Muscle layer of colon (tissue), 2 donors: ENCODE results near the gene DOCK3.
"Not testable (repeated sequence)": the region's sequence is repeated elsewhere in the genome, so short reads cannot be mapped to it uniquely, and the experiment has no call there.

ENCODE experiments used
- H3K27ac ChIP-seq: one replicate; pipeline ENCODE4 v1.7.0; 2013; ENCODE audit warnings: low read depth, mild to moderate bottlenecking, low read length, moderate library complexity
- H3K27me3 ChIP-seq, 2 donors: one replicate each; pipeline ENCODE4 v1.7.0; 2013; ENCODE audit warnings: low read length in 2 of 2, mild to moderate bottlenecking in 2 of 2; ENCODE audit not compliant: insufficient read depth in 2 of 2, control insufficient read depth in 1 of 2
- H3K36me3 ChIP-seq: one replicate; pipeline ENCODE4 v1.7.0; 2013; ENCODE audit warnings: mild to moderate bottlenecking, low read length; ENCODE audit not compliant: insufficient read depth
- H3K4me1 ChIP-seq: one replicate; pipeline ENCODE4 v1.7.0; 2013; ENCODE audit warnings: mild to moderate bottlenecking, low read length; ENCODE audit not compliant: insufficient read depth
- H3K4me3 ChIP-seq, 2 donors: one replicate each; pipeline ENCODE4 v1.7.0; 2013; ENCODE audit warnings: low read length in 2 of 2, low read depth in 1 of 2, mild to moderate bottlenecking in 1 of 2, moderate library complexity in 1 of 2
- H3K9ac ChIP-seq: one replicate; pipeline ENCODE4 v1.7.0; 2013; ENCODE audit warnings: low read length
- H3K9me3 ChIP-seq: one replicate; pipeline ENCODE4 v1.7.0; 2013; ENCODE audit warnings: mild to moderate bottlenecking, low read length
- donor health status: abdominal sarcoma.
- donor health status: Adenocarcinoma of cecum.

The DOCK3 gene

GRCh38 chr3:51361746-51362145 lies 687.0 kb downstream of the DOCK3 start:
- no peaks in the 10 kb centered on the region for H3K36me3 ChIP-seq

GRCh38 chr3:51362476-51362875 lies 687.7 kb downstream of the DOCK3 start:
- Histone ChIP-seq H3K27ac (no peak overlapping the region), H3K36me3 (no peaks in the 10 kb centered on the region), H3K4me3 (no peak overlapping the region), H3K27me3 (no peaks in the 10 kb centered on the region), H3K4me1 (no peaks in the 10 kb centered on the region), H3K9ac (no peak overlapping the region), H3K9me3 (no peaks in the 10 kb centered on the region)

More at GRCh38 chr3:51361746-51362145, 687.0 kb downstream of the DOCK3 start:
- Histone ChIP-seq H3K9me3 (no peaks in the 10 kb centered on the region), H3K4me3 (no peak overlapping the region), H3K27me3 (no peaks in the 10 kb centered on the region), H3K4me1 (no peaks in the 10 kb centered on the region), H3K9ac (no peak overlapping the region), H3K27ac (no peak overlapping the region)

- H3K36me3 ChIP-seq, H3K4me1 ChIP-seq, H3K27ac ChIP-seq, H3K9me3 ChIP-seq, H3K27me3 ChIP-seq, H3K9ac ChIP-seq, H3K4me3 ChIP-seq: not testable (repeated sequence)
Observed at GRCh38 chr3:51368276-51368675, 693.5 kb downstream of the DOCK3 start.

GRCh38 chr3:51371943-51372557 lies 697.3 kb downstream of the DOCK3 start:
- no peaks in the 10 kb centered on the region for H3K27me3 ChIP-seq
- no peaks in the 10 kb centered on the region for H3K36me3 ChIP-seq

GRCh38 chr3:51373658-51374421 lies 699.1 kb downstream of the DOCK3 start:
- Histone ChIP-seq H3K4me3 (no peak overlapping the region), H3K4me1 (no peaks in the 10 kb centered on the region), H3K9ac (no peak overlapping the region), H3K27me3 (no peaks in the 10 kb centered on the region), H3K27ac (no peak overlapping the region), H3K36me3 (no peaks in the 10 kb centered on the region), H3K9me3 (no peaks in the 10 kb centered on the region)

More at GRCh38 chr3:51371943-51372557, 697.3 kb downstream of the DOCK3 start:
- Histone ChIP-seq H3K4me1 (no peaks in the 10 kb centered on the region), H3K9me3 (no peaks in the 10 kb centered on the region), H3K27ac (no peak overlapping the region), H3K4me3 (no peak overlapping the region), H3K9ac (no peak overlapping the region)

GRCh38 chr3:51374456-51374855 lies 699.7 kb downstream of the DOCK3 start:
- Histone ChIP-seq H3K9ac (no peak overlapping the region), H3K27ac (no peak overlapping the region), H3K36me3 (no peaks in the 10 kb centered on the region), H3K27me3 (no peaks in the 10 kb centered on the region), H3K9me3 (no peaks in the 10 kb centered on the region), H3K4me3 (no peak overlapping the region), H3K4me1 (no peaks in the 10 kb centered on the region)

- H3K9ac ChIP-seq, result no peak overlapping the region
- no peaks in the 10 kb centered on the region for H3K27me3 ChIP-seq
- no peaks in the 10 kb centered on the region for H3K9me3 ChIP-seq
- no peak overlapping the region for H3K4me3 ChIP-seq
- H3K4me1 ChIP-seq, result no peaks in the 10 kb centered on the region
- H3K36me3 ChIP-seq, result no peaks in the 10 kb centered on the region
- H3K27ac ChIP-seq, result no peak overlapping the region
Observed at GRCh38 chr3:51375136-51375535, 700.4 kb downstream of the DOCK3 start.

- no peaks in the 10 kb centered on the region for H3K9me3 ChIP-seq
- no peaks in the 10 kb centered on the region for H3K36me3 ChIP-seq
- no peak overlapping the region for H3K9ac ChIP-seq
- no peak overlapping the region for H3K4me3 ChIP-seq
- no peaks in the 10 kb centered on the region for H3K27me3 ChIP-seq
- H3K4me1 ChIP-seq, result no peaks in the 10 kb centered on the region
- H3K27ac ChIP-seq, result no peak overlapping the region
Observed at GRCh38 chr3:51375571-51375970, 700.8 kb downstream of the DOCK3 start.

GRCh38 chr3:51378065-51378464 lies 703.3 kb downstream of the DOCK3 start:
- Histone ChIP-seq H3K27me3 (no peaks in the 10 kb centered on the region), H3K9ac (no peak overlapping the region), H3K4me3 (no peak overlapping the region), H3K36me3 (no peaks in the 10 kb centered on the region), H3K9me3 (no peaks in the 10 kb centered on the region), H3K27ac (no peak overlapping the region), H3K4me1 (no peaks in the 10 kb centered on the region)

GRCh38 chr3:51378726-51379125 lies 704.0 kb downstream of the DOCK3 start:
- H3K9me3 ChIP-seq, result no peaks in the 10 kb centered on the region
- H3K9ac ChIP-seq, result no peak overlapping the region
- no peak overlapping the region for H3K4me3 ChIP-seq
- peaks cover 3% of the 10 kb centered on the region for H3K4me1 ChIP-seq
- H3K36me3 ChIP-seq, result no peaks in the 10 kb centered on the region
- no peaks in the 10 kb centered on the region for H3K27me3 ChIP-seq
- H3K27ac ChIP-seq, result no peak overlapping the region

- Histone ChIP-seq H3K27ac (no peak overlapping the region), H3K4me3 (no peak overlapping the region), H3K4me1 (peaks cover 9% of the 10 kb centered on the region), H3K9me3 (no peaks in the 10 kb centered on the region), H3K36me3 (no peaks in the 10 kb centered on the region), H3K9ac (no peak overlapping the region), H3K27me3 (no peaks in the 10 kb centered on the region)
Observed at GRCh38 chr3:51379301-51379700, 704.6 kb downstream of the DOCK3 start.
